H1 (cell line): ENCODE results near the gene VWA3B. TPM values are rescaled to one million over a fixed set of nuclear protein-coding genes. Genes with fewer than 3 reads are reported as not detected.

Experiments used
- BCL11A ChIP-seq, 2 experiments: IDR thresholded peaks; one replicate each; pipeline ENCODE4 v1.6.1; 2011; ENCODE audit warnings: low read depth in 2 of 2, low read length in 2 of 2, mild to moderate bottlenecking in 2 of 2
- CBX5 ChIP-seq: fragments of 300-800, 300-1000 bp; sonication (generic); IDR thresholded peaks from 2 replicates; pipeline ENCODE4 v1.7.1; 2016; ENCODE audit warnings: antibody characterized with exemption, low read length, low read depth
- KDM1A ChIP-seq: fragments of 200-600, 300-600 bp; sonication (generic); IDR thresholded peaks from 2 replicates; pipeline ENCODE4 v1.7.1; 2016; ENCODE audit warnings: mild to moderate bottlenecking, low read length, borderline replicate concordance
- SAP30 ChIP-seq: fragments of 300-600 bp; sonication (generic); IDR thresholded peaks from 2 replicates; pipeline ENCODE4 v1.7.1; 2012; ENCODE audit warnings: low read length, moderate library complexity, mild to moderate bottlenecking, inconsistent platforms; ENCODE audit not compliant: insufficient read depth, insufficient replicate concordance
- ZNF274 ChIP-seq: IDR thresholded peaks from 2 replicates; pipeline ENCODE4 v1.7.0; 2012; ENCODE audit warnings: low read length, borderline replicate concordance; ENCODE audit errors: extremely low read depth
- polyA plus RNA-seq, 7 experiments: library from polyadenylated mRNA; depleted of rRNA in 3 of 7; stranded (reverse) in 5 of 7; unstranded in 2 of 7; fragments of >200 nt in 5 of 7; fragments of 200-250 nt in 2 of 7; gene quantifications; 1 replicate in 5 of 7; 2 replicates in 1 of 7; 4 replicates in 1 of 7; pipeline versions ENCODE4 v1.2.1 to v1.2.3, GENCODE V29; 2011 to 2013; ENCODE audit warnings: missing spikeins in 2 of 7, mixed read lengths in 2 of 7
- total RNA-seq: library from RNA; stranded (reverse); fragmentation: NEBNext Ultra II Directional; extraction: Animal tissue kit (Norgen Biotek cat#: 25700); gene quantifications from 2 replicates; pipeline ENCODE4 v1.2.1, GENCODE V29; 2021

Gene VWA3B
- total and polyA plus RNA-seq, 2 of the 8 experiments (the other 6 are each of a cell fraction or from before 2014, with no cell fraction given) = not detected

GRCh38 chr2:98329549-98329948 lies 242.6 kb downstream of the VWA3B start (continued):
- no peak for TF ChIP-seq KDM1A
- TF ChIP-seq SAP30 = no peak
- TF ChIP-seq BCL11A (IDR thresholded peaks at IDR 0.05; ENCODE audit: low read depth in 2 of 2, low read length in 2 of 2) = no peak
- no peak for TF ChIP-seq CBX5
- TF ChIP-seq ZNF274 = no peak
